Astrocyte of the spinal cord (primary cell): ENCODE results near the gene APOA1.

Source experiments
- DNase-seq: peaks from one replicate; pipeline ENCODE4 v3.0.0; 2011; ENCODE audit warnings: low read depth, low spot score
- H3K4me3 ChIP-seq: 2 replicates; pipeline ENCODE4 v1.5.1; 2011; ENCODE audit warnings: low read depth, mild to moderate bottlenecking, low read length, moderate library complexity
- in situ Hi-C: cut with HindIII; loops from 2 replicates; pipeline ENCODE4 v1.10.0; 2017; ENCODE audit warnings: low sequenced_read_pairs
- TF ChIP-seq, protein P1 (sequence below): IDR thresholded peaks from 2 replicates; pipeline ENCODE4 v1.5.1; 2012; ENCODE audit warnings: low read depth, mild to moderate bottlenecking, low read length, inconsistent platforms

APOA1 gene

DNA sequence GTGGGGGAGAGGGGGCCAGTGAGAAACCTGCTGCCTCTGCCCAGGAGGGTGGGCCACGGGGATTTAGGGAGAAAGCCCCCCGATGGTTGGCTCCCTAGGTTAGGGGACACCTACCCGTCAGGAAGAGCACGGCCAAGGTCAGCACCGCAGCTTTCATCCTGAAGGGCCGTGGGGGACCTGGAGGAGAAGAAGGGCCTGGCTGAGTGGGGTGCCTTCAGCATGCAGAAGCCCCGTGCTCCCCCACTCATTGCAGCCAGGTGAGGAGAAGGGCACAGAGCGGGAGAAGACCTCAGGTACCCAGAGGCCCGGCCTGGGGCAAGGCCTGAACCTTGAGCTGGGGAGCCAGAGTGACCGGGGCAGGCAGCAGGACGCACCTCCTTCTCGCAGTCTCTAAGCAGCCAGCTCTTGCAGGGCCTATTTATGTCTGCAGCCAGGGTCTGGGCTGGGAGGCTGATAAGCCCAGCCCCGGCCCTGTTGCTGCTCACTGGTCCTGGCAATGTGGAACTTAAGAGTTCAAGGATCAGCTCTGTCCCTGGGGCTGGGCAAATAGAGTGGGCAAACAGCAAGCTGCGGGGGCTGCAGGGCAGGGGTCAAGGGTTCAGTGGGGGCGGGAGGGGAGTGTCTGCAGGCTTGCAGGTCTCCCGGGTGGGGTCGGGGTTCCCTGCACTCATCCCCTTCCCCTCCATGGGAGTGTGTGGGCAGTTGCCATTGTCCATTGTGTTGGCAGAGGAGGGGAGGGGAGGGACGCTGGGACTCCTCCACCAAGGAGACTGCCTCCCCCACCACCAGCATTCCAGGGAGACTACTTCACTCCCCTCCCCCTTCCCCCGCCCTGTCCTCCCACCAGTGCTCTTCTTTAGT lies at the start of gene APOA1:
APOA1 (minus strand) TSS at position 392 of the 861 bp plus-strand sequence; CDS start at position 157, 235 bp downstream.
- TF ChIP-seq, protein P1, sequence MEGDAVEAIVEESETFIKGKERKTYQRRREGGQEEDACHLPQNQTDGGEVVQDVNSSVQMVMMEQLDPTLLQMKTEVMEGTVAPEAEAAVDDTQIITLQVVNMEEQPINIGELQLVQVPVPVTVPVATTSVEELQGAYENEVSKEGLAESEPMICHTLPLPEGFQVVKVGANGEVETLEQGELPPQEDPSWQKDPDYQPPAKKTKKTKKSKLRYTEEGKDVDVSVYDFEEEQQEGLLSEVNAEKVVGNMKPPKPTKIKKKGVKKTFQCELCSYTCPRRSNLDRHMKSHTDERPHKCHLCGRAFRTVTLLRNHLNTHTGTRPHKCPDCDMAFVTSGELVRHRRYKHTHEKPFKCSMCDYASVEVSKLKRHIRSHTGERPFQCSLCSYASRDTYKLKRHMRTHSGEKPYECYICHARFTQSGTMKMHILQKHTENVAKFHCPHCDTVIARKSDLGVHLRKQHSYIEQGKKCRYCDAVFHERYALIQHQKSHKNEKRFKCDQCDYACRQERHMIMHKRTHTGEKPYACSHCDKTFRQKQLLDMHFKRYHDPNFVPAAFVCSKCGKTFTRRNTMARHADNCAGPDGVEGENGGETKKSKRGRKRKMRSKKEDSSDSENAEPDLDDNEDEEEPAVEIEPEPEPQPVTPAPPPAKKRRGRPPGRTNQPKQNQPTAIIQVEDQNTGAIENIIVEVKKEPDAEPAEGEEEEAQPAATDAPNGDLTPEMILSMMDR = no peak
- H3K4me3 ChIP-seq = no peak within 1 kb of the TSS
- in situ Hi-C loops = no loop called here
- DNase-seq = no peak

DNA sequence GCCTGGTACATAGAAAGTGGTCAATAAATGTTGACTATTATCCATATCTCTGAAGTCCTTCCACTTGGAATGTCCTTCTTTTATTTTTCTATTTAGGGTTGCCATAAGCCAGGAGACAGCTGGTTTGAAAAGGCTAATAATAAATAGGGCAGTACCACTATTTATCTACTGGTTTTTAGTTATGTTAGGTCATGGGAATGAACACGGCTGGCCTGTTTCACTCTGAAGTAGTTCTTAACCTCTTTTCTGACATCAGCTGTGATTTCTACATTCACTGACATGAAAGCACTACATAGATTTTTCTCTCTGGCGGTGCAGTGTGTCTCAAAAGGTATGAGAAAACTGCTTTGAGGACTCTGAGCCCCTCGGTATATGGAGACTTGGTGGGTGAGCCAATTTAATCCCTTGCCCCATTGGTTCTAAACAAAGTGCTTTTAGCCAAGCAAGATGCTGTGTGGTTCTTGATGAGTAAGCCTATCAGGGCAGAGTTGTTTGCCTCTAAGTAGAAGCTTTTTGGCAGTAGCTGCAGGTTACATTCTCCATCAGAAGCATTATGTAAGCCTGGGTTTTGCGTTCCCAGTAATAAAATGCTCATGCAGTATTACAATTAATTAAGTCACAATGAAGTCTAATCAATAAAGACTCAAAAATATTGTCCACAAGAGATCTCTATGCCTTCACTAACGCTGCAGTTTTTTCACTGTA lies 48.7 kb upstream of the APOA1 start:
- in situ Hi-C loops = no loop called here
- TF ChIP-seq, protein P1 = no peak
- no peak overlapping the region for H3K4me3 ChIP-seq
- DNase-seq = peak; percentile 65

DNA sequence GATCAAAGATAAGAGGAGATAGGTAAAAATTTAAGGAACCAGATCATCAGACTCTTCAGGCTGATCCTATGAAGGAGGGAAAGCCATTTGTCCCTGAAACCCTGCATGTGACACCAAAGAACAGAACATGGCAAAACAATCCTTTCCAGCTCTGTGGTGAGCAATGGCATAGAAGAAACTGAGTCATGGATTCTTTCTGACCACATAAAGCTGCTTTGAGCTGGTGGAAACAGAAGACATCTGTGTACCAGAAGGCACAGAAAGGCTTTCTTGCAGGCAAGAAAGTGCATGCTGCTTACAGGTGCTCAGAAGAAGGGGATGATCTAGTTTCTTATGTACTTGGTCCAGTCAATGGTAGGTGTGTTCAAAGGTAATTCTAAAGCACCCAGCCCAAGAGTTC lies 45.0 kb upstream of the APOA1 start:
- DNase-seq = peak; percentile 83
- TF ChIP-seq, protein P1 = no peak
- H3K4me3 ChIP-seq = no peak overlapping the region
- in situ Hi-C loops = no loop called here

DNA sequence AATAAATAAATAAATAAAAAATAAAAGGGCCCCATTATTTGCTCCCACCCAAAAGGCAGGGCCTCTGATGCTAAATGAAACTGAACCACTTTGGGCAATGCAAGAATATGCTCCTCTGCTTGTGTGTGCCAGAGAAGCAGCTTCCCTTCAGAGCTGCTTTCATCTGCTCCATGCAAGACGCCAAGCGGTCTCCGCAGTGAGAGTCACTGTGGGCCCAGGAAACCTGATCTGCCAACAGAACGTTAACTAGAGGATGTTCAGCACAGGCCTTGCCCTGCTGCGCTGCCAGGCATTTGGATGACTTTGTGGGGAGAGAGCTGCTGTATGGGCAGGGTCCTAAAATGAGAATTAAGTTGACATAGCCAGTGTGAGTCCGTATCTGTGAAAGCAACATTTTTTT lies 43.7 kb upstream of the APOA1 start:
- in situ Hi-C loops = no loop called here

DNA sequence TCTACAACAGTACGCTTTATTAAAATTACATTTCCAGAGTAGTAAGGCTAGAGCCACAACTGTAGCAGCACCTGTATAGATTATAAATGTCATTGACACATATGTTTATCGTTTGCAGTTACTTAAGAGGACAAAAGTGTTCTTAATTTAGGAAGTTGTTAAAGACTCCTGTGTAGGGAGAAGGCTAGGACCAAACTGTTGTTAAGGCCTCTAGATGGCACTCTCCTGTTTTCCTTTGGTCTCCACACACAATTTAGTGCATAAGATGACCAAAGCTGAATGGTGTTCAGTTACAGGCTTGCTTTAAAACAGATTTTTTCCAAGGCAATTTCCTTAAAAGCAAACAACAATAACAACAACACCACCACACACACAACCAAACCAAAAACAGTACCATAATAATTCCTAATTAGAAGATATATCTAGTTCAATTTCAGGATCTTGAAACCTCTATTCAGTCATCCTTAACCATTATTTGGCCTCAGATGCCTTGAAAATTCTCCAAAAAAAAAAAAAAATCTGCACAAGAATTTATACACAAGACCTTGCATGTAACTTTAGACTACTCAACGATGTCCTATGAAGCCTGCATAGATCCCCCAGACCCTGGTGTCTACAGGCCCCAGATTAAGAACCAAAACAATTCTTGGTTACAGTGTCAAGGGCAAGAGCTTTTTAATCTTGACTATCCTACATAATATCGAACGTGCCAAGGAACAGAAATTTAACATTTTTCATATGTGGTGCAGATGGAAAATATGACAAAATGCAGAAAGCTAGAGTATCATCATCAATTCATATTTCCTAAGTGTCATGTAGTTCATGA lies 42.6 kb upstream of the APOA1 start:
- in situ Hi-C loops = no loop called here
- DNase-seq = peak; percentile 79
- TF ChIP-seq, protein P1 = peak; percentile 79
- H3K4me3 ChIP-seq = no peak overlapping the region

More for the DNA sequence above, 43.7 kb upstream of the APOA1 start:
- DNase-seq = no peak
- H3K4me3 ChIP-seq = no peak overlapping the region
- TF ChIP-seq, protein P1 = no peak

DNA sequence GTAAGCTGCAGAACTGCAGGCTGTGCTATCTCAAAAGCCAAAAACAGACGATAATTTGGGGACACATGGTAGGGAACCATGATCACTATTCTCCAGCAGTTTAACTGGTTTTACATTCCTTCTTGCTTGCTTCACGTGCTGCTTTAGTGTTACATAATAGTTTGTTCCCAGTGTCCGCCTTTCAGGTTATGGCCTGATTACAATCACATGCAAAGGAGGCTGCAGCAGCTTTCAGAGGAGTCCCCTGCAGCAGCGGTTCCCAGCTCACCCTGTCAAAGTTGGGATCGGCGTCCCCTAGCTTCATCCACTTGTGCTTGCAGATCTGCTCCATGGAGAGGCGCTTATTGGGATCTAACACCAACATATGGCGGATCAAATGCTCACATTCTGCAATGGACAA lies 39.2 kb upstream of the APOA1 start:
- in situ Hi-C loops = no loop called here
- H3K4me3 ChIP-seq = no peak overlapping the region
- TF ChIP-seq, protein P1 = no peak
- no peak for DNase-seq
